Kidney (tissue), 14 donors: ENCODE data around the gene PANX1. TPM values are rescaled to one million over a fixed set of nuclear protein-coding genes. Genes with fewer than 3 reads are reported as not detected.

Experiments
- DNase-seq, 5 donors: peaks; one replicate each; pipeline ENCODE4 v3.0.0-alpha.2; 2013 to 2020
- FAIRE-seq: peaks from 2 replicates; lab custom pipeline; 2012; peaks lifted over from hg19 to GRCh38; lab: Jason Lieb, UNC
- H3K27ac ChIP-seq, 2 donors: one replicate each; pipeline ENCODE4 v1.7.0; 2013; ENCODE audit warnings: low read depth in 2 of 2, low read length in 2 of 2, inconsistent platforms in 1 of 2
- H3K27me3 ChIP-seq: one replicate; pipeline ENCODE4 v1.7.1; 2013; ENCODE audit warnings: low read length, inconsistent platforms; ENCODE audit not compliant: control insufficient read depth, insufficient read depth
- H3K36me3 ChIP-seq, 3 donors: one replicate each; pipeline versions ENCODE4 v1.7.0 to v1.7.1; 2013; ENCODE audit warnings: low read length in 3 of 3, control low read depth in 1 of 3, inconsistent platforms in 1 of 3; ENCODE audit not compliant: insufficient read depth in 3 of 3, control insufficient read depth in 2 of 3
- H3K4me1 ChIP-seq, 3 donors: one replicate each; pipeline versions ENCODE4 v1.7.0 to v1.7.1; 2013; ENCODE audit warnings: low read length in 3 of 3, inconsistent platforms in 1 of 3, low read depth in 1 of 3; ENCODE audit not compliant: control insufficient read depth in 2 of 3, insufficient read depth in 2 of 3
- H3K4me3 ChIP-seq, 3 donors: one replicate each; pipeline versions ENCODE4 v1.7.0 to v1.8.1; 2013; ENCODE audit warnings: low read length in 3 of 3, control low read depth in 1 of 3, inconsistent platforms in 1 of 3
- H3K9ac ChIP-seq, 3 donors: one replicate each; pipeline versions ENCODE4 v1.7.0 to v1.7.1; 2013; ENCODE audit warnings: low read length in 3 of 3, control low read depth in 1 of 3, inconsistent platforms in 1 of 3
- H3K9me3 ChIP-seq, 3 donors: one replicate each; pipeline versions ENCODE4 v1.7.0 to v1.7.1; 2013; ENCODE audit warnings: low read length in 3 of 3, control low read depth in 1 of 3, inconsistent platforms in 1 of 3; ENCODE audit not compliant: control insufficient read depth in 2 of 3, insufficient read depth in 1 of 3
- intact Hi-C: fragments of 100-400 bp; cut with DNase I; formaldehyde crosslinking; loops from one replicate; pipeline ENCODE4 v1.11.1; 2022
- polyA plus RNA-seq: library from polyadenylated mRNA; stranded (reverse); fragments of 350-450 nt; fragmentation: Illumina TruSeq; extraction: RNeasy Lipid Tissue Mini Kit (QIAGEN cat#74804); gene quantifications from one replicate; pipeline ENCODE4 v1.2.3, GENCODE V29; 2014; ENCODE audit warnings: low read depth, low replicate concordance; ENCODE audit not compliant: insufficient read depth
- total RNA-seq: library from RNA; stranded (reverse); fragmentation: NEBNext Ultra II Directional; extraction: Animal tissue kit (Norgen Biotek cat#: 25700); gene quantifications from one replicate; pipeline ENCODE4 v1.2.1, GENCODE V29; 2021
- TF ChIP-seq, protein P1 (sequence below): IDR thresholded peaks from 3 replicates; pipeline ENCODE4 v1.5.1; 2012; ENCODE audit warnings: mild to moderate bottlenecking, moderate library complexity, borderline replicate concordance; ENCODE audit not compliant: insufficient read depth; ENCODE audit errors: extremely low read depth
- donor health status: control.
- donor health status: control.
- donor health status: control.
- donor health status: control.
- donor health status: control.
- donor health status: DM: yes; HTN: yes; CAD: no.
- donor health status: Normal renal cell carcinoma (clear cell type).

Gene PANX1
- total and polyA plus RNA-seq, 2 donors from 2014 or later, result 5.3 to 13.9 TPM

DNA sequence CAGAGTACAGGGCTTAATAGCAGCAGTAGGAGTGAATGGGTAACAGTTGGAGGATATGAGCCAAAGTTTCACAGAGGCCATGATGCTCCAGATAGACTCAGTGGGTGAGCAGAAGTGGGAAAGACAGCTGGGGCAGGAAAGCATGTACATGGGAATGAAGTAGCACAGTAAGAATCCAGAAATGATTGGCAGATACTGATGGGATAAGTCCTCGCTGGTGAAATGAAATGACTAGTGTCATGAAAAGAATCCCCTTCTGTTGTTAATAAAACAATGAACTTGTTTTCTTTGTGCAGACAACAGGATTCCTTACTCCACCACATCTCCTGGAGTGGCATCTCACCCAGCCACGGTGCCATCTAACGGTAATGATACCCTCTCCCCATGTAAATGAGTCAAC lies 17.4 kb upstream of the PANX1 start:
- H3K27me3 ChIP-seq, result no peaks in the 10 kb centered on the region
- no peak overlapping the region for H3K4me3 ChIP-seq
- FAIRE-seq (no peak), DNase-seq (no peak)
- no peaks in the 10 kb centered on the region for H3K4me1 ChIP-seq
- TF ChIP-seq, protein P1, sequence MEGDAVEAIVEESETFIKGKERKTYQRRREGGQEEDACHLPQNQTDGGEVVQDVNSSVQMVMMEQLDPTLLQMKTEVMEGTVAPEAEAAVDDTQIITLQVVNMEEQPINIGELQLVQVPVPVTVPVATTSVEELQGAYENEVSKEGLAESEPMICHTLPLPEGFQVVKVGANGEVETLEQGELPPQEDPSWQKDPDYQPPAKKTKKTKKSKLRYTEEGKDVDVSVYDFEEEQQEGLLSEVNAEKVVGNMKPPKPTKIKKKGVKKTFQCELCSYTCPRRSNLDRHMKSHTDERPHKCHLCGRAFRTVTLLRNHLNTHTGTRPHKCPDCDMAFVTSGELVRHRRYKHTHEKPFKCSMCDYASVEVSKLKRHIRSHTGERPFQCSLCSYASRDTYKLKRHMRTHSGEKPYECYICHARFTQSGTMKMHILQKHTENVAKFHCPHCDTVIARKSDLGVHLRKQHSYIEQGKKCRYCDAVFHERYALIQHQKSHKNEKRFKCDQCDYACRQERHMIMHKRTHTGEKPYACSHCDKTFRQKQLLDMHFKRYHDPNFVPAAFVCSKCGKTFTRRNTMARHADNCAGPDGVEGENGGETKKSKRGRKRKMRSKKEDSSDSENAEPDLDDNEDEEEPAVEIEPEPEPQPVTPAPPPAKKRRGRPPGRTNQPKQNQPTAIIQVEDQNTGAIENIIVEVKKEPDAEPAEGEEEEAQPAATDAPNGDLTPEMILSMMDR, result no peak
- H3K27ac ChIP-seq, result no peak overlapping the region
- H3K9ac ChIP-seq, result no peak overlapping the region
- no peaks in the 10 kb centered on the region for H3K36me3 ChIP-seq
- H3K9me3 ChIP-seq, result no peaks in the 10 kb centered on the region
- intact Hi-C loops, result no loop called here

DNA sequence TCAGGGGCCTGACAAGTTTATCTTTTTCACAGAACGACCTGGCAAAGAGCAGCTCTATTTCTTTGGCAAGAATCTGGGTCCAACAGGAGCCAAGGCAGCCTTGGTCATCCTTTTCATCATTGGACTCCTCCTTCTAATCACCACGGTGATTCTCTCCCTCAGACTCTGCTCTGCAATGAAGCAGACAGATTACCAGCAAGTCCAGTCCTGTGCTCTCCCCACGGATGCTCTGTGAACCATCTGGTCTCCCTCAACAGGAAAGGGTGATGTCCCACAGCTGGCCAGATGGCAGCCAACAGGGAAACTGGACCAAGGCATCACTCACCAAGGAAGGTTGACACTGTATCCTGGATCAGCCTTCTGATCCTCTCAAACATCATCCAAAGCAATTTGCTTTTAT lies 17.0 kb upstream of the PANX1 start:
- no peaks in the 10 kb centered on the region for H3K9me3 ChIP-seq
- H3K4me3 ChIP-seq, result no peak overlapping the region
- TF ChIP-seq, protein P1, result no peak
- no peak overlapping the region for H3K9ac ChIP-seq
- intact Hi-C loops, result no loop called here
- no peaks in the 10 kb centered on the region for H3K27me3 ChIP-seq
- H3K27ac ChIP-seq, result no peak overlapping the region
- DNase-seq (no peak), FAIRE-seq (no peak)
- no peaks in the 10 kb centered on the region for H3K36me3 ChIP-seq
- no peaks in the 10 kb centered on the region for H3K4me1 ChIP-seq

DNA sequence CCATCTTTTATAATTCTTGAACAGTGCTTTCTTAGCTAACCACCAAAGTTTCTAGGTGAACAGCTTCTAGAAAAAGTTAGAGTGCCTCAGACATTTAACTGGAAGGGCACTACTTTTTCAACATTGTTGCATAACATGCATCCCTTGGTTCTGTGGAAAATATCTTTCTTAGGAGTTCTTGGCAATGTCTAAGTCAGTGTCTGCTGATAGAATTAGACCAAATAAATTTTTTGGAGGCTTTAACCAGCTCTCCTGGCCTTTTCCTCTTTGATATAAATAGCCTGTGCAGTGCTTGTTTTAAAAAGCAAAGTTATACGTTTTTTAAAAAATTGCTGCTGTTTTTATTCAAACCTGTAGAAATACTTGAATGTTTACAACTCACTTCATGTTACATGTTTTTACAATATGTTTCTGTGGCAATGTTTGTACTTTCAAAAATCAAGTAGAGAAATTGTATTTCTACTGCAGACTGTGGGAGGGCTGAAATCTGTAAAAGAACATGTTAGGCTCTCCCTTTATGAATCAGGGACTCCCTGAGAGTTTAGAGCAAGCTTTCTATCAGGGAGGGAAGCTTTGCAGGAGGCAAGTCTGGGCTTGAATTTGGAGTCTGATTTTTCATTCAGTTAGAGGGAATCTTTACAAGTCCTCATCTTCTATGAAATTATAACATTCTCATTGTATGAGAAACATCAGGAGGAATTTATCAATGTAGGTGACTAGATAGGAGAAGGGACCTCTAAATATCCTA lies 16.3 kb upstream of the PANX1 start:
- Histone ChIP-seq H3K27me3 (no peaks in the 10 kb centered on the region), H3K27ac (no peak overlapping the region), H3K9me3 (no peaks in the 10 kb centered on the region), H3K4me3 (no peak overlapping the region), H3K36me3 (no peaks in the 10 kb centered on the region), H3K4me1 (no peaks in the 10 kb centered on the region), H3K9ac (no peak overlapping the region)
- intact Hi-C loops, result no loop called here
- TF ChIP-seq, protein P1, result no peak
- DNase-seq (no peak), FAIRE-seq (no peak)
